ENCODE results near the gene RYR2.

GRCh38 chr1:237105826-237106225 is 63.8 kb downstream of the RYR2 start:
- TF ChIP-seq EZH2 (IDR thresholded peaks at IDR 0.05; ENCODE audit: insufficient read depth, poor library complexity, severe bottlenecking) (no peak), EZH2phosphoT487 (IDR thresholded peaks at IDR 0.05; ENCODE audit: insufficient read depth, low read depth) (no peak)
